ENCODE results near the gene FBN2.

FBN2 gene

DNA sequence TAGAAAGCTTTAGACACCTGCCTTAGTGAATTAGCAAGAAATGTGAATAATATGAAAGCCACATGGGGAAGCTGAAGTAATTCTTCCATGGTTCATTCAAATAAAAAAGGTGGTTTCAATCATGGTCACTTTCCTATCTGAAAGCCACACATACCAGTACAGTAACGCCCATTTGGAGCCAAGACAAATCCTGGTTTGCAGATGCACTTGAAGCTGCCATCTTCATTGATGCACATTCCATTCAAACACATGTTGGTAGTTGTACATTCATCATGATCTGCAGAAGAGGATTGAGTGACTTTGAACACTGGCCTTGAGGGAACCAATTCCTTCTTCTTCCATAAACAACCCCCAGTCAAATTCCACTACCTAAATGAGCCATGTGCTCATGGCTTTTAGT lies 161.5 kb downstream of the FBN2 start:
- no peaks in the 10 kb centered on the region for H3K4me1 ChIP-seq (ENCODE audit: control insufficient read depth, insufficient read depth, low read length)
- no peak overlapping the region for H3K4me3 ChIP-seq (ENCODE audit: low read length)
- H3K27me3 ChIP-seq (ENCODE audit: control insufficient read depth, insufficient read depth, low read length), result no peaks in the 10 kb centered on the region
- no peak overlapping the region for H3K9ac ChIP-seq (ENCODE audit: low read length)
- no peaks in the 10 kb centered on the region for H3K36me3 ChIP-seq (ENCODE audit: control insufficient read depth, insufficient read depth, low read length)
- H3K9me3 ChIP-seq (ENCODE audit: control insufficient read depth, low read length), result no peaks in the 10 kb centered on the region

- no peaks in the 10 kb centered on the region for H3K27me3 ChIP-seq (ENCODE audit: control insufficient read depth, insufficient read depth, low read length)
- no peaks in the 10 kb centered on the region for H3K36me3 ChIP-seq (ENCODE audit: control insufficient read depth, insufficient read depth, low read length)
- no peak overlapping the region for H3K9ac ChIP-seq (ENCODE audit: low read length)
- H3K9me3 ChIP-seq (ENCODE audit: control insufficient read depth, low read length), result no peaks in the 10 kb centered on the region
- H3K4me1 ChIP-seq (ENCODE audit: control insufficient read depth, insufficient read depth, low read length), result no peaks in the 10 kb centered on the region
- H3K4me3 ChIP-seq (ENCODE audit: low read length), result no peak overlapping the region
Measured at GRCh38 chr5:128366147-128366546, 171.9 kb downstream of the FBN2 start.

- Histone ChIP-seq H3K9ac (ENCODE audit: low read length) (no peak overlapping the region), H3K36me3 (ENCODE audit: control insufficient read depth, insufficient read depth, low read length) (no peaks in the 10 kb centered on the region), H3K27me3 (ENCODE audit: control insufficient read depth, insufficient read depth, low read length) (no peaks in the 10 kb centered on the region), H3K4me1 (ENCODE audit: control insufficient read depth, insufficient read depth, low read length) (no peaks in the 10 kb centered on the region), H3K9me3 (ENCODE audit: control insufficient read depth, low read length) (no peaks in the 10 kb centered on the region), H3K4me3 (ENCODE audit: low read length) (no peak overlapping the region)
Measured at GRCh38 chr5:128362370-128362769, 175.7 kb downstream of the FBN2 start.

- no peaks in the 10 kb centered on the region for H3K27me3 ChIP-seq (ENCODE audit: control insufficient read depth, insufficient read depth, low read length)
- no peaks in the 10 kb centered on the region for H3K9me3 ChIP-seq (ENCODE audit: control insufficient read depth, low read length)
- H3K4me1 ChIP-seq (ENCODE audit: control insufficient read depth, insufficient read depth, low read length), result no peaks in the 10 kb centered on the region
- H3K4me3 ChIP-seq (ENCODE audit: low read length), result no peak overlapping the region
- H3K36me3 ChIP-seq (ENCODE audit: control insufficient read depth, insufficient read depth, low read length), result no peaks in the 10 kb centered on the region
- no peak overlapping the region for H3K9ac ChIP-seq (ENCODE audit: low read length)
Measured at GRCh38 chr5:128358826-128359225, 179.2 kb downstream of the FBN2 start.

- H3K9me3 ChIP-seq (ENCODE audit: control insufficient read depth, low read length), result no peaks in the 10 kb centered on the region
- no peaks in the 10 kb centered on the region for H3K36me3 ChIP-seq (ENCODE audit: control insufficient read depth, insufficient read depth, low read length)
- no peak overlapping the region for H3K4me3 ChIP-seq (ENCODE audit: low read length)
- H3K4me1 ChIP-seq (ENCODE audit: control insufficient read depth, insufficient read depth, low read length), result no peaks in the 10 kb centered on the region
- no peaks in the 10 kb centered on the region for H3K27me3 ChIP-seq (ENCODE audit: control insufficient read depth, insufficient read depth, low read length)
- no peak overlapping the region for H3K9ac ChIP-seq (ENCODE audit: low read length)
Measured at GRCh38 chr5:128357226-128357625, 180.8 kb downstream of the FBN2 start.

GRCh38 chr5:128355961-128356360 lies 182.1 kb downstream of the FBN2 start:
- H3K9me3 ChIP-seq (ENCODE audit: control insufficient read depth, low read length), result no peaks in the 10 kb centered on the region
- H3K9ac ChIP-seq (ENCODE audit: low read length), result no peak overlapping the region
- H3K4me3 ChIP-seq (ENCODE audit: low read length), result no peak overlapping the region
- H3K4me1 ChIP-seq (ENCODE audit: control insufficient read depth, insufficient read depth, low read length), result no peaks in the 10 kb centered on the region
- no peaks in the 10 kb centered on the region for H3K27me3 ChIP-seq (ENCODE audit: control insufficient read depth, insufficient read depth, low read length)
- no peaks in the 10 kb centered on the region for H3K36me3 ChIP-seq (ENCODE audit: control insufficient read depth, insufficient read depth, low read length)

DNA sequence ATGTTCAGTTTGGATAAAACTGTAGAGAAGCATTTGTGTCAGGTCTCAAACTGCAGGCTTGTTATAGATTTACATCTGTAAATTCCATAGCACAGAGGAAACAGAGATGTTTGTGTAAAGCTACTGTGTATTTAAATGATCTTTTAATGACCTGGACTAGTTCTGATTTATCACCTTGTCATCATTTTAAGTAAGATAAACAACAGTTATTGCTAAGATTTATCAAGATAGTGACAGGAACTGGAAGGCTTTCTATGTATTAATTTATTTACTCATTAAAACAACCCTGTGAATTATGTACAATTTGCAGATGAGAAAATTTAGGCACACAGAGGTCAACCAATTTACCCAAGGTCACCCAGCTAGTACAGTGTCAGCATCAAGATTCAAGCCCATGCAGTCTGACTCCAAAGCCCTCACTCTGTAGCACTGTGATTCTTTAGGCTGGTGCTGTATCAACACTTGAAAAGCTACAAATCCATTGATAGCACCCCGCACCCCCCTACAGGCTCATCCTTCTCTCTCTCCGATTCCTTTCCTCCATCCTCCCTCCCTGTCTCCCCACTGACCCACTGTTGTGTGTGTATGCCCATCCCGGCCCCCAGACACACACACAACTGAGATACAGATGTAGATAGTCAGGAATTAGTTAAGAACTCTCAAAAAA lies 184.5 kb downstream of the FBN2 start:
- Histone ChIP-seq H3K4me1 (ENCODE audit: control insufficient read depth, insufficient read depth, low read length) (no peaks in the 10 kb centered on the region), H3K4me3 (ENCODE audit: low read length) (no peak overlapping the region), H3K36me3 (ENCODE audit: control insufficient read depth, insufficient read depth, low read length) (no peaks in the 10 kb centered on the region), H3K9ac (ENCODE audit: low read length) (no peak overlapping the region), H3K27me3 (ENCODE audit: control insufficient read depth, insufficient read depth, low read length) (no peaks in the 10 kb centered on the region), H3K9me3 (ENCODE audit: control insufficient read depth, low read length) (no peaks in the 10 kb centered on the region)

DNA sequence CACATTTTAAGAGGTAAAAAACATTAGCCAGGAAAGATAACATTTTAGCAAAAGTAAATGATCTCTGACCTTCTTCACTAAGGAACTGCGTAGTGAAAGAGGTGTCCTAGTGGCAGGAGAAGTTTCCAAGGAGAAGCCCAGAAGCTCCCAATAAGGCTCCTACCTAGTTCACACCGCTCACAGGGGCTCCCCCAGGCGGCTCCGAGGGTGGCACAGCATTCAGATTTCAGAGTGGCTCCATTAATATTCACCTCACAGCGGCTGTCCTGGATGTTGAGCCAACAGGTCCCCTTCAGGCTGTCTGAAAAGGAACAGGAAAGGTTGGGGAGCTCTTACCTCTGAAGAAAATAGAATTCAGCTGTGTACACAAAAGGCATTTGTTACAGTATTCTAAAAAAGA lies 187.3 kb downstream of the FBN2 start:
- no peaks in the 10 kb centered on the region for H3K27me3 ChIP-seq (ENCODE audit: control insufficient read depth, insufficient read depth, low read length)
- no peaks in the 10 kb centered on the region for H3K9me3 ChIP-seq (ENCODE audit: control insufficient read depth, low read length)

GRCh38 chr5:128349044-128349858 lies 188.8 kb downstream of the FBN2 start:
- no peaks in the 10 kb centered on the region for H3K36me3 ChIP-seq (ENCODE audit: control insufficient read depth, insufficient read depth, low read length)
- no peaks in the 10 kb centered on the region for H3K27me3 ChIP-seq (ENCODE audit: control insufficient read depth, insufficient read depth, low read length)
- no peak overlapping the region for H3K4me3 ChIP-seq (ENCODE audit: low read length)
- no peaks in the 10 kb centered on the region for H3K9me3 ChIP-seq (ENCODE audit: control insufficient read depth, low read length)
- H3K9ac ChIP-seq (ENCODE audit: low read length), result no peak overlapping the region
- H3K4me1 ChIP-seq (ENCODE audit: control insufficient read depth, insufficient read depth, low read length), result no peaks in the 10 kb centered on the region

More for the DNA sequence above, 187.3 kb downstream of the FBN2 start:
- no peak overlapping the region for H3K4me3 ChIP-seq (ENCODE audit: low read length)
- no peaks in the 10 kb centered on the region for H3K36me3 ChIP-seq (ENCODE audit: control insufficient read depth, insufficient read depth, low read length)
- no peak overlapping the region for H3K9ac ChIP-seq (ENCODE audit: low read length)
- H3K4me1 ChIP-seq (ENCODE audit: control insufficient read depth, insufficient read depth, low read length), result no peaks in the 10 kb centered on the region

DNA sequence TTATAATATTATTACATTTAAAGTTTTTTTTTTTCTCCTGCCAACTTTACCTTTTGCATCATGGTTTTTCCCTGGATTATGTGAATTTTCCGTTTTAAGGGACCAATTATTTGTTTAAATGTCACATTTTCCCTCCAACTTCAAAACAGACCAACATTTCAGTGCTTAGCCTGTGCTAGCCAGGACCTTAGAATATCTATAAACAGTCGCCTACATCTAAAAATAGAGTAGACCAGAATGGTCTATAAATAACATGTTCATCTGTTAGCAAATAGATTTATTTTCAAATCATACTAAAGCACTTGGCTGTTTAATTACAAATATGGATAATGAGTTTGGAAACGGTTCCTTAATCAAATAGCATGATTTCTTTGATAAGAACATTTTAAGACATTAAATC lies 192.0 kb downstream of the FBN2 start:
- no peaks in the 10 kb centered on the region for H3K9me3 ChIP-seq (ENCODE audit: control insufficient read depth, low read length)
- no peaks in the 10 kb centered on the region for H3K36me3 ChIP-seq (ENCODE audit: control insufficient read depth, insufficient read depth, low read length)
- H3K4me3 ChIP-seq (ENCODE audit: low read length), result no peak overlapping the region
- H3K4me1 ChIP-seq (ENCODE audit: control insufficient read depth, insufficient read depth, low read length), result no peaks in the 10 kb centered on the region
- no peak overlapping the region for H3K9ac ChIP-seq (ENCODE audit: low read length)
- H3K27me3 ChIP-seq (ENCODE audit: control insufficient read depth, insufficient read depth, low read length), result no peaks in the 10 kb centered on the region

DNA sequence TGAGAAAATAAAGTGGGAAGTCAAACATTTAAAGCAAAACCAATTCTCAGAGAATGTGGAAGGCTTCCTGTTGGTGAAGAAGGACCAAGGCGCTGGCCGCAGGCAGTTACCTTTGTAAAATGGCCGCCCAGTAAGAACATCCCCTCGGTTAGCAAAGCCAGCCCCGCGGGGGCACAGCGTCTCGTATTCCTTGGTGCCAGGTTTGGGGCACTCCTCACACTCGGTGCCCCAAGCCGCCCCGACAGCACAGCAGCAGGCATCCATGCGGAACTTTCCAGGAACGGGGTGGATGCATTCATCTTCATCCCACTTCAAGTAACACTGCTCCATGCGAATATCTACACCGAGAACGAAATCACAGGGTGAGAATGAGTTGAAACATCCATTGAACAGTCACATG lies 192.8 kb downstream of the FBN2 start:
- no peaks in the 10 kb centered on the region for H3K36me3 ChIP-seq (ENCODE audit: control insufficient read depth, insufficient read depth, low read length)
- H3K9me3 ChIP-seq (ENCODE audit: control insufficient read depth, low read length), result no peaks in the 10 kb centered on the region
- no peaks in the 10 kb centered on the region for H3K4me1 ChIP-seq (ENCODE audit: control insufficient read depth, insufficient read depth, low read length)
- no peak overlapping the region for H3K9ac ChIP-seq (ENCODE audit: low read length)
- no peaks in the 10 kb centered on the region for H3K27me3 ChIP-seq (ENCODE audit: control insufficient read depth, insufficient read depth, low read length)
- H3K4me3 ChIP-seq (ENCODE audit: low read length), result no peak overlapping the region

DNA sequence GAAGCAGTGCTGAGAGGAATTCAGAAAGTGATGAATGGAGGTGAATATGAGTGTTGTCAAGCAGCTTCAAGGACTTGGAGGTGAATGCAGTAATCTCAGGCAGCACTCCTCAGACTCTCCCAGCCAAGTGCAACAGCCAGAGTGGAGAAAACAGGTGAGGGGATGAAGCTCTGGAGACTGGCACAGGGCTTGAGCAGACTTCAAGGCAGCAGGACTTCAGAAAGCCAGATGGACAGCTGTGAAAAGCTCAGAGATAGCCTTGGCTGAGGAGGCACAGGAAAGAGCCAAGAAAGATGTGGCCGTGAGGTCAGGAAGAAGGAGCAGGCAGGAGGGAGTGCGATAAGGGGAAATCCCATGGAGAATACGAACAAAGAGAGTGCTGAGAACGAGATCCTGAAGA lies 194.9 kb downstream of the FBN2 start:
- H3K27me3 ChIP-seq (ENCODE audit: control insufficient read depth, insufficient read depth, low read length), result no peaks in the 10 kb centered on the region

More for the DNA sequence above, 194.9 kb downstream of the FBN2 start:
- H3K4me1 ChIP-seq (ENCODE audit: control insufficient read depth, insufficient read depth, low read length), result no peaks in the 10 kb centered on the region
- no peaks in the 10 kb centered on the region for H3K36me3 ChIP-seq (ENCODE audit: control insufficient read depth, insufficient read depth, low read length)
- no peak overlapping the region for H3K9ac ChIP-seq (ENCODE audit: low read length)
- H3K9me3 ChIP-seq (ENCODE audit: control insufficient read depth, low read length), result no peaks in the 10 kb centered on the region
- no peak overlapping the region for H3K4me3 ChIP-seq (ENCODE audit: low read length)

Data from mucosa of stomach (tissue), 1 donor.